Ovary (tissue), 3 donors: ENCODE data around the gene ADORA3.

Experiments
- CTCF ChIP-seq, 3 donors: fragments of 450-650 bp in 2 of 3; fragments of 200-600 bp in 1 of 3; IDR thresholded peaks; one replicate each; pipeline versions ENCODE4 v1.5.1 to v1.8.0; 2016 to 2022; ENCODE audit warnings: antibody characterized with exemption in 3 of 3, mild to moderate bottlenecking in 1 of 3
- POLR2A ChIP-seq: fragments of 450-650 bp; IDR thresholded peaks from one replicate; pipeline ENCODE4 v1.6.1; 2017; ENCODE audit warnings: antibody characterized with exemption, mild to moderate bottlenecking, moderate library complexity
- donor health status: DM: no; HTN: no; CAD: no.

GRCh38 chr1:111484391-111485026 is 18.9 kb downstream of the ADORA3 start:
- no peak for TF ChIP-seq CTCF (IDR thresholded peaks at IDR 0.05)
- TF ChIP-seq POLR2A = no peak
